HFF-Myc (cell line): ENCODE measurements around the gene LPCAT4.

Experiments
- DNase-seq: peaks from one replicate; pipeline ENCODE4 v3.0.0-alpha.2; 2011; ENCODE audit warnings: low read depth; ENCODE audit errors: extremely low read depth
- H3K4me3 ChIP-seq: replicated peaks from 2 replicates; pipeline ENCODE4 v1.5.1; 2011; ENCODE audit warnings: low read depth, mild to moderate bottlenecking, control low read depth, low read length
- CTCF ChIP-seq: IDR thresholded peaks from 2 replicates; pipeline ENCODE4 v1.5.1; 2012; ENCODE audit warnings: mild to moderate bottlenecking, low read depth, low read length, control low read depth; ENCODE audit errors: missing control alignments

The LPCAT4 gene

GRCh38 chr15:34334672-34335071 is 32.3 kb downstream of the LPCAT4 start:
- DNase-seq, result no peak
- TF ChIP-seq CTCF, result no peak
- H3K4me3 ChIP-seq, result no peak overlapping the region

- no peak overlapping the region for H3K4me3 ChIP-seq
- no peak for DNase-seq
- no peak for TF ChIP-seq CTCF
These were observed 34.4 kb downstream of the LPCAT4 start for GRCh38 chr15:34332553-34333120.

- no peak for DNase-seq
- TF ChIP-seq CTCF, result no peak
- no peak overlapping the region for H3K4me3 ChIP-seq
These were observed 35.2 kb downstream of the LPCAT4 start for GRCh38 chr15:34331809-34332208.

- no peak for TF ChIP-seq CTCF
- no peak overlapping the region for H3K4me3 ChIP-seq
- no peak for DNase-seq
These were observed 36.7 kb downstream of the LPCAT4 start for GRCh38 chr15:34330279-34330678.

- DNase-seq, result no peak
- TF ChIP-seq CTCF, result no peak
- H3K4me3 ChIP-seq, result no peak overlapping the region
These were observed 38.0 kb downstream of the LPCAT4 start for GRCh38 chr15:34329006-34329405.

GRCh38 chr15:34327906-34328305 is 39.1 kb downstream of the LPCAT4 start:
- H3K4me3 ChIP-seq, result no peak overlapping the region
- TF ChIP-seq CTCF, result no peak
- no peak for DNase-seq

- no peak for DNase-seq
- TF ChIP-seq CTCF, result no peak
- H3K4me3 ChIP-seq, result no peak overlapping the region
These were observed 41.6 kb downstream of the LPCAT4 start for GRCh38 chr15:34325368-34325767.
